ENCODE measurements around the gene NSUN4. TPM values are rescaled to one million over a fixed set of nuclear protein-coding genes. Genes with fewer than 3 reads are reported as not detected.

The NSUN4 gene
- polyA plus RNA-seq, 5 donors = 20.6 to 25.0 (median 21.9) TPM

GRCh38 chr1:46405197-46405555 is 64.6 kb downstream of the NSUN4 start:
- no peak for DNase-seq

- DNase-seq = no peak
These were observed 65.1 kb downstream of the NSUN4 start for GRCh38 chr1:46405724-46406123.

GRCh38 chr1:46406881-46407608 is 66.4 kb downstream of the NSUN4 start:
- DNase-seq = no peak

GRCh38 chr1:46407636-46408035 is 67.0 kb downstream of the NSUN4 start:
- no peak for DNase-seq

- DNase-seq = no peak
These were observed 67.9 kb downstream of the NSUN4 start for GRCh38 chr1:46408356-46409062.

GRCh38 chr1:46409063-46409372 is 68.4 kb downstream of the NSUN4 start:
- no peak for DNase-seq

- no peak for DNase-seq
These were observed 69.8 kb downstream of the NSUN4 start for GRCh38 chr1:46410156-46411009.

- DNase-seq = no peak
These were observed 70.4 kb downstream of the NSUN4 start for GRCh38 chr1:46411010-46411405.

Other genes starting within 250 kb of the NSUN4 start
- gene PIK3R3, start 208.2 kb upstream of the NSUN4 start, polyA plus RNA-seq (ENCODE audit: insufficient read depth in 1 of 5, insufficient read length in 5 of 5, low replicate concordance in 1 of 5) = 10 to 100 TPM; 16.4 to 35.7 (median 22.5) TPM
- gene TSPAN1, start 165.7 kb upstream of the NSUN4 start, polyA plus RNA-seq (ENCODE audit: insufficient read depth in 1 of 5, insufficient read length in 5 of 5, low replicate concordance in 1 of 5) = 10 to 100 TPM in 2 of 5 donors, 1 to 10 TPM in 3; 2.0 to 15.0 (median 8.9) TPM
- gene P3R3URF, start 164.3 kb upstream of the NSUN4 start, polyA plus RNA-seq (ENCODE audit: insufficient read depth in 1 of 5, insufficient read length in 5 of 5, low replicate concordance in 1 of 5) = not detected
- gene POMGNT1, start 142.4 kb upstream of the NSUN4 start, polyA plus RNA-seq (ENCODE audit: insufficient read depth in 1 of 5, insufficient read length in 5 of 5, low replicate concordance in 1 of 5) = 10 to 100 TPM; 57.1 to 80.9 (median 74.9) TPM
- 1 to 10 TPM in 3 of 5 donors, under 1 TPM in 2; 0.79 to 1.3 (median 1.2) TPM for gene LURAP1, start 137.5 kb upstream of the NSUN4 start, polyA plus RNA-seq (ENCODE audit: insufficient read depth in 1 of 5, insufficient read length in 5 of 5, low replicate concordance in 1 of 5)
- gene RAD54L, start 93.0 kb upstream of the NSUN4 start, polyA plus RNA-seq (ENCODE audit: insufficient read depth in 1 of 5, insufficient read length in 5 of 5, low replicate concordance in 1 of 5) = 10 to 100 TPM in 3 of 5 donors, 1 to 10 TPM in 2; 6.2 to 15.6 (median 12.9) TPM
- 10 to 100 TPM; 66.0 to 85.9 (median 84.0) TPM for gene LRRC41, start 37.2 kb upstream of the NSUN4 start, polyA plus RNA-seq (ENCODE audit: insufficient read depth in 1 of 5, insufficient read length in 5 of 5, low replicate concordance in 1 of 5)
- 100 to 1,000 TPM; 304 to 405 (median 324) TPM for gene UQCRH, start 37.1 kb upstream of the NSUN4 start, polyA plus RNA-seq (ENCODE audit: insufficient read depth in 1 of 5, insufficient read length in 5 of 5, low replicate concordance in 1 of 5)
- 10 to 100 TPM; 14.9 to 24.7 (median 21.4) TPM for gene FAAH, start 53.5 kb downstream of the NSUN4 start, polyA plus RNA-seq (ENCODE audit: insufficient read depth in 1 of 5, insufficient read length in 5 of 5, low replicate concordance in 1 of 5)
- under 1 TPM in 3 of 5 donors, not detected in 2; 0.04 to 0.06 (median 0.05) TPM for gene DMBX1, start 149.0 kb downstream of the NSUN4 start, polyA plus RNA-seq (ENCODE audit: insufficient read depth in 1 of 5, insufficient read length in 5 of 5, low replicate concordance in 1 of 5)
- gene KNCN, start 210.8 kb downstream of the NSUN4 start, polyA plus RNA-seq (ENCODE audit: insufficient read depth in 1 of 5, insufficient read length in 5 of 5, low replicate concordance in 1 of 5) = under 1 TPM in 4 of 5 donors, not detected in 1; 0.08 to 0.30 (median 0.13) TPM

All from right lung (tissue), 5 donors.